K562 (cell line): ENCODE data around the gene G2E3. TPM values are rescaled to one million over a fixed set of nuclear protein-coding genes. Genes with fewer than 3 reads are reported as not detected.

Experiments used
- CAMTA2 ChIP-seq: fragments of 250-450 bp; sonication (Bioruptor Pico); conservative IDR thresholded peaks from 2 replicates; pipeline ENCODE4 v1.5.1; 2022
- CXXC5 ChIP-seq: fragments of 250-450 bp; sonication (Bioruptor Pico); IDR thresholded peaks from 2 replicates; pipeline ENCODE4 v1.8.0; 2022; ENCODE audit warnings: inconsistent platforms, mild to moderate bottlenecking, moderate library complexity
- JUND ChIP-seq, 2 experiments: IDR thresholded peaks; 2 replicates in 1 of 2; 3 replicates in 1 of 2; pipeline ENCODE4 v1.6.1; 2011; ENCODE audit warnings: borderline replicate concordance in 2 of 2, low read depth in 2 of 2, low read length in 2 of 2, improper control_type of control experiment in 1 of 2, missing biosample characterization in 1 of 2, missing genetic modification characterization in 1 of 2, missing genetic modification reagents in 1 of 2
- RAD21 ChIP-seq, 2 experiments: fragments of 250-450 bp in 1 of 2; fragments of 450-650 bp in 1 of 2; sonication (Bioruptor Pico) in 1 of 2; formaldehyde crosslinking in 1 of 2; IDR thresholded peaks in 1 of 2; conservative IDR thresholded peaks in 1 of 2; 2 replicates each; pipeline versions ENCODE4 v1.4.0 to v1.8.0; 2020 to 2022; ENCODE audit warnings: mild to moderate bottlenecking in 2 of 2, moderate library complexity in 1 of 2
- TAF1 ChIP-seq: IDR thresholded peaks from 2 replicates; pipeline ENCODE4 v1.6.1; 2011; ENCODE audit warnings: mild to moderate bottlenecking, low read length, moderate library complexity; ENCODE audit not compliant: insufficient read depth, control insufficient read depth, severe bottlenecking; ENCODE audit errors: extremely low read depth
- ZNF184 ChIP-seq: sonication (generic); formaldehyde crosslinking; IDR thresholded peaks from 2 replicates; pipeline ENCODE4 v1.5.0; 2020; ENCODE audit warnings: missing genetic modification reagents
- polyA plus RNA-seq, 8 experiments: library from polyadenylated mRNA; depleted of rRNA in 4 of 8; stranded (reverse) in 5 of 8; unstranded in 3 of 8; fragments of >200 nt; fragmentation: Nextera tagmentation in 2 of 8; fragmentation: Illumina TruSeq in 1 of 8; extraction: Ambion mirVana in 2 of 8; extraction: Trizol in 1 of 8; gene quantifications; 2 replicates each; pipeline versions ENCODE4 v1.2.1 to v1.2.3, GENCODE V29; 2011 to 2014; ENCODE audit warnings: inconsistent platforms in 1 of 8, missing spikeins in 1 of 8
- total RNA-seq, 7 experiments: library from RNA; depleted of rRNA in 6 of 7; stranded (reverse); fragments of >200 nt in 6 of 7; fragmentation: Illumina TruSeq in 2 of 7; extraction: Trizol in 2 of 7; gene quantifications; 2 replicates each; pipeline versions ENCODE4 v1.2.1 to v1.2.3, GENCODE V29; 2011 to 2021; ENCODE audit warnings: low replicate concordance in 1 of 7
- TF ChIP-seq, protein P1 (sequence below), 2 experiments: fragments of 450-650 bp; IDR thresholded peaks; 2 replicates each; pipeline ENCODE4 v1.6.1; 2016; ENCODE audit warnings: mild to moderate bottlenecking in 2 of 2, borderline replicate concordance in 1 of 2, low read depth in 1 of 2, moderate library complexity in 1 of 2
- TF ChIP-seq, protein P2 (sequence below): IDR thresholded peaks from 3 replicates; pipeline ENCODE4 v1.6.1; 2011; ENCODE audit warnings: borderline replicate concordance, mild to moderate bottlenecking; ENCODE audit not compliant: insufficient read length, insufficient read depth
- TF ChIP-seq, protein P3 (sequence below): sonication (generic); formaldehyde crosslinking; IDR thresholded peaks from 2 replicates; pipeline ENCODE4 v1.8.0; 2023; ENCODE audit warnings: mild to moderate bottlenecking, missing genetic modification reagents

G2E3 gene
- total and polyA plus RNA-seq, 9 of the 15 experiments (the other 6 are each of a cell fraction or from before 2014, with no cell fraction given): 9.8 to 53.5 (median 24.7) TPM

DNA sequence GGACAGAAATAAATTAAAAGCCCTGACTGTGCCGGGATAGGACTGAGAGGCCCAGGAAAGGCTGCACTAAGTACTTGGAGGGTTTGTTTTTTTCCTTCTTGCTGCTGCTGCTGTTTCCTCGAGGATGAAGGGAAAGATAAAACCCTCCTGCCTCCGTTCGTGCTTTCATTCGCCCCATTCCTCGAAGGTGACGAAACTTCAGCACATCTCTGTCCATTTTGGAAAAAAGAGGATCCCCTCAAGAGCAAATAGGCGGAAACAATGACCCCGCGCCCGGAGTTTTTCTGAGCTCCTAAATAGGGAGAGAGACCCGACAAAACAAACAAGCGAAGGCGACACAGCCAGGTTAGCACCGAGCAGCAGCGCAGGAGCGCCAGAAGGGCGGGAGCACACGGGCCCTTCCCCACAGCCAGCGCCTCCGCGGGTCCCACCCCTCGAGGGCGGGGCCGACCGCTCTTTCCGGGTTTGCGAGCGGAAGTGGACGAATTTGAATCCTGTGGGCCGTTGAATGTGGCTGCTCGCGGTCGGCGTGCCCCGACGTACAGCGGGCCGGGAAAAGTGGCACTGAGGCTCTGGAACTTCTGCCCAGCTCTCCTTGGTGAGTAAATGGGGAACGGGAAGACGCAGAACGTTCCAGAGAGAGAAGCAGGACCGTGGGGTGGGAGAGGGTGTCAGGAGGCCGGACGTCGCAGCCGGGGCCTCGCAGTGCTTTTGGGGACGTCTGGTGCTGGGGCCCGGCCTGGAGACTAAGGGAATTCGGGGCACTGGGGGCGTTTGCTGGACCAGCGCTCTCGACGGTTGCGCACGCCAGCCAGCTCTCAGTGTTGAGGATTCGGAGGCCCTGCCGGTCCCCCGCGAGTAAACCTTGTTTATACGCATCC, at the start of gene G2E3 (continued):
- TF ChIP-seq, protein P1, sequence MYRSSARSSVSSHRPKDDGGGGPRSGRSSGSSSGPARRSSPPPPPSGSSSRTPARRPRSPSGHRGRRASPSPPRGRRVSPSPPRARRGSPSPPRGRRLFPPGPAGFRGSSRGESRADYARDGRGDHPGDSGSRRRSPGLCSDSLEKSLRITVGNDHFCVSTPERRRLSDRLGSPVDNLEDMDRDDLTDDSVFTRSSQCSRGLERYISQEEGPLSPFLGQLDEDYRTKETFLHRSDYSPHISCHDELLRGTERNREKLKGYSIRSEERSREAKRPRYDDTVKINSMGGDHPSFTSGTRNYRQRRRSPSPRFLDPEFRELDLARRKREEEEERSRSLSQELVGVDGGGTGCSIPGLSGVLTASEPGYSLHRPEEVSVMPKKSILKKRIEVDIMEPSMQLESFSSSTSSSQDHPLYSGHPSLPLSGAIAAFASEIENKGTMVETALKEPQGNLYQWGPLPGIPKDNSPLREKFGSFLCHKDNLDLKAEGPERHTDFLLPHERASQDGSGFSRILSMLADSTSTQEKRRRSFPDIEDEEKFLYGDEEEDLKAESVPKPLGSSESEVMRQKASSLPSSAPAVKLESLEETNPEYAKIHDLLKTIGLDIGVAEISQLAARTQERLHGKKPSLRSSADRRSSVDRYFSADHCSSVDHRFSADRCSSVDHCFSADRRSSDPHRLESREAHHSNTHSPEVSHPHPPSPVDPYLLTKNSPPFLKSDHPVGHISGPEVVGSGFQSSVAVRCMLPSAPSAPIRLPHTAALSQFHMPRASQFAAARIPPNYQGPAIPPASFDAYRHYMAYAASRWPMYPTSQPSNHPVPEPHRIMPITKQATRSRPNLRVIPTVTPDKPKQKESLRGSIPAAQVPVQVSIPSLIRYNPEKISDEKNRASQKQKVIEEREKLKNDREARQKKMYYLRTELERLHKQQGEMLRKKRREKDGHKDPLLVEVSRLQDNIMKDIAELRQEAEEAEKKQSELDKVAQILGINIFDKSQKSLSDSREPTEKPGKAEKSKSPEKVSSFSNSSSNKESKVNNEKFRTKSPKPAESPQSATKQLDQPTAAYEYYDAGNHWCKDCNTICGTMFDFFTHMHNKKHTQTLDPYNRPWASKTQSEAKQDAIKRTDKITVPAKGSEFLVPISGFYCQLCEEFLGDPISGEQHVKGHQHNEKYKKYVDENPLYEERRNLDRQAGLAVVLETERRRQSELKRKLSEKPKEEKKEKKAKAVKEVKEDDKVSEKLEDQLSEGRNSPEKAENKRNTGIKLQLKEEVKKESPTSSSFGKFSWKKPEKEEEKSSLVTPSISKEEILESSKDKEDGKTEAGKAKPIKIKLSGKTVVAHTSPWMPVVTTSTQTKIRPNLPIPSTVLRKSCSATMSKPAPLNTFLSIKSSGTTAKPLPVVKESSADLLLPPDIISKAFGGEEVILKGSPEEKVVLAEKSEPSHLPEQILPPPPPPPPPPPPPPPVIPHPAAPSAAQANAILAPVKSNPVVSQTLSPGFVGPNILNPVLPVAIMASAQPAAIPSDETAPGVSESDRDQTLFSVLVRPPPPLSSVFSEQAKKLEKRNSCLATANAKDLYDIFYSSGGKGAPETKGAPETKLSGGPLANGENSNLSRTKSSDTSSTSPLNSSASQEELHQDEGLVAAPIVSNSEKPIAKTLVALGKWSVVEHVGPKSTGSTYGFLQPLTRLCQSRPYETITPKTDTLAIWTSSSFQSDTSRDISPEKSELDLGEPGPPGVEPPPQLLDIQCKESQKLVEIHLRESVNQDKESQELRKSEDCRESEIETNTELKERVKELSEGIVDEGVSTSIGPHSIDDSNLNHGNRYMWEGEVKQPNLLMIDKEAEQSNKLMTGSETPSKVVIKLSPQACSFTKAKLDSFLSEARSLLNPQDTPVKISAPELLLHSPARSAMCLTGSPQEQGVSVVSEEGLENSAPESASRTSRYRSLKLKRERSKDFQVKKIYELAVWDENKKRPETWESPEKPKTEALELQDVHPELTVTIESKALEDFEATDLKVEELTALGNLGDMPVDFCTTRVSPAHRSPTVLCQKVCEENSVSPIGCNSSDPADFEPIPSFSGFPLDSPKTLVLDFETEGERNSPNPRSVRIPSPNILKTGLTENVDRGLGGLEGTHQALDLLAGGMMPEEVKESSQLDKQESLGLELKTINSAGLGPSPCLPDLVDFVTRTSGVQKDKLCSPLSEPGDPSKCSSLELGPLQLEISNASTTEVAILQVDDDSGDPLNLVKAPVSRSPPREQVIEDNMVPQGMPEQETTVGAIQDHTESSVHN (IDR thresholded peaks at IDR 0.05; ENCODE audit: borderline replicate concordance in 1 of 2, low read depth in 1 of 2): no peak
- TF ChIP-seq RAD21 (CRISPR knock-in tag; conservative IDR thresholded peaks at IDR 0.05 in 1 of 2, IDR thresholded peaks at IDR 0.05 in 1 of 2) (no peak), CXXC5 (CRISPR knock-in tag) (peak; percentile 81), CAMTA2 (CRISPR knock-in tag) (no peak), ZNF184 (CRISPR knock-in tag) (no peak), JUND (IDR thresholded peaks at IDR 0.05; ENCODE audit: borderline replicate concordance, low read depth, low read length) (no peak), JUND (tag; IDR thresholded peaks at IDR 0.05; ENCODE audit: borderline replicate concordance, low read depth, low read length) (no peak; the same call in 2 of the 3 replicates), TAF1 (peak; percentile 69)
- TF ChIP-seq, protein P2, sequence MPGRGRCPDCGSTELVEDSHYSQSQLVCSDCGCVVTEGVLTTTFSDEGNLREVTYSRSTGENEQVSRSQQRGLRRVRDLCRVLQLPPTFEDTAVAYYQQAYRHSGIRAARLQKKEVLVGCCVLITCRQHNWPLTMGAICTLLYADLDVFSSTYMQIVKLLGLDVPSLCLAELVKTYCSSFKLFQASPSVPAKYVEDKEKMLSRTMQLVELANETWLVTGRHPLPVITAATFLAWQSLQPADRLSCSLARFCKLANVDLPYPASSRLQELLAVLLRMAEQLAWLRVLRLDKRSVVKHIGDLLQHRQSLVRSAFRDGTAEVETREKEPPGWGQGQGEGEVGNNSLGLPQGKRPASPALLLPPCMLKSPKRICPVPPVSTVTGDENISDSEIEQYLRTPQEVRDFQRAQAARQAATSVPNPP: no peak
- TF ChIP-seq, protein P3, sequence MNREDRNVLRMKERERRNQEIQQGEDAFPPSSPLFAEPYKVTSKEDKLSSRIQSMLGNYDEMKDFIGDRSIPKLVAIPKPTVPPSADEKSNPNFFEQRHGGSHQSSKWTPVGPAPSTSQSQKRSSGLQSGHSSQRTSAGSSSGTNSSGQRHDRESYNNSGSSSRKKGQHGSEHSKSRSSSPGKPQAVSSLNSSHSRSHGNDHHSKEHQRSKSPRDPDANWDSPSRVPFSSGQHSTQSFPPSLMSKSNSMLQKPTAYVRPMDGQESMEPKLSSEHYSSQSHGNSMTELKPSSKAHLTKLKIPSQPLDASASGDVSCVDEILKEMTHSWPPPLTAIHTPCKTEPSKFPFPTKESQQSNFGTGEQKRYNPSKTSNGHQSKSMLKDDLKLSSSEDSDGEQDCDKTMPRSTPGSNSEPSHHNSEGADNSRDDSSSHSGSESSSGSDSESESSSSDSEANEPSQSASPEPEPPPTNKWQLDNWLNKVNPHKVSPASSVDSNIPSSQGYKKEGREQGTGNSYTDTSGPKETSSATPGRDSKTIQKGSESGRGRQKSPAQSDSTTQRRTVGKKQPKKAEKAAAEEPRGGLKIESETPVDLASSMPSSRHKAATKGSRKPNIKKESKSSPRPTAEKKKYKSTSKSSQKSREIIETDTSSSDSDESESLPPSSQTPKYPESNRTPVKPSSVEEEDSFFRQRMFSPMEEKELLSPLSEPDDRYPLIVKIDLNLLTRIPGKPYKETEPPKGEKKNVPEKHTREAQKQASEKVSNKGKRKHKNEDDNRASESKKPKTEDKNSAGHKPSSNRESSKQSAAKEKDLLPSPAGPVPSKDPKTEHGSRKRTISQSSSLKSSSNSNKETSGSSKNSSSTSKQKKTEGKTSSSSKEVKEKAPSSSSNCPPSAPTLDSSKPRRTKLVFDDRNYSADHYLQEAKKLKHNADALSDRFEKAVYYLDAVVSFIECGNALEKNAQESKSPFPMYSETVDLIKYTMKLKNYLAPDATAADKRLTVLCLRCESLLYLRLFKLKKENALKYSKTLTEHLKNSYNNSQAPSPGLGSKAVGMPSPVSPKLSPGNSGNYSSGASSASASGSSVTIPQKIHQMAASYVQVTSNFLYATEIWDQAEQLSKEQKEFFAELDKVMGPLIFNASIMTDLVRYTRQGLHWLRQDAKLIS (CRISPR knock-in tag): 0 out of 2 replicates have a peak, but pooled peaks have one; percentile 35
